Stimulated activated naive CD4-positive, alpha-beta T cell (primary cell): ENCODE data around the gene DOP1B.
"Not testable (repeated sequence)": the region's sequence is repeated elsewhere in the genome, so short reads cannot be mapped to it uniquely, and the experiment has no call there.

Source experiments
- DNase-seq, 6 experiments: peaks; one replicate each; lab custom pipeline; 2025; lab: John Stamatoyannopoulos, UW

DOP1B gene

DNA sequence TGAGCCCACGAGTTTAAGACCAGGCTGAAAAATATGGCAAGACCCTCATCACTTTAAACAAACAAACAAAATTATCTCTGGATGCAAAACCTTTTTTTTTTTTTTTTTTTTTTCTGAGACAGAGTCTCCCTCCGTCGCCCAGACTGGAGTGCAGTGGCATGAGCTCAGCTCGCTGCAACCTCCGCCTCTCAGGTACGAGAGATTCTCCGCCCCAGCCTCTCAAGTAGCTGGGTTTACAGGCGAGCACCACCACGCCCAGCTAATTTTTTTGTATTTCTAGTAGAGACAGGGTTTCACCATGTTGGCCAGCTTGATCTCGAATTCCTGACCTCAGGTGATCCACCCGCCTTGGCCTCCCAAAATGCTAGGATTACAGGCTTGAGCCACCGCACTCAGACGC, 16.8 kb upstream of the DOP1B start:
- not testable (repeated sequence) for DNase-seq

DNA sequence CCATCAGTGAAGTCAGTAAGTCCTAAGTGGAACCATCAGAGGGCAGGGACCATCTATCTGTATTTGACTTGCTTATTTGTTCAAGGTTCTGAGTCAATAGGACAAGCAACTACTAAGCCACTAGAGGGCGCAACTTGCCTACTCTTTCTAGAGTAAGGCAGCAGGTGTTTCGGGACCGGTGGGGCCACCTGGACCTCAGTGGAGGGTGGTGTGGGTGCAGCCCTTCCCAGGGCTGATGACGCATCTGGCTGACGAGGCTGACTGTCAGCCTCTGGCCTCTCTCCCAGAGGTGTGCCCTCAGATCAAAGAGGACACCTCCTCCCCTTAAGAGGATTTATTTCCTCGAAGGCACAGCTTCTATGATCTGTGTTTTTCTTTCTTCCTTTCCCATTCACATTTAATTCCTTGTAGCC, 15.1 kb upstream of the DOP1B start:
- DNase-seq, result peak; percentile 62 to 87 (median 87)

DNA sequence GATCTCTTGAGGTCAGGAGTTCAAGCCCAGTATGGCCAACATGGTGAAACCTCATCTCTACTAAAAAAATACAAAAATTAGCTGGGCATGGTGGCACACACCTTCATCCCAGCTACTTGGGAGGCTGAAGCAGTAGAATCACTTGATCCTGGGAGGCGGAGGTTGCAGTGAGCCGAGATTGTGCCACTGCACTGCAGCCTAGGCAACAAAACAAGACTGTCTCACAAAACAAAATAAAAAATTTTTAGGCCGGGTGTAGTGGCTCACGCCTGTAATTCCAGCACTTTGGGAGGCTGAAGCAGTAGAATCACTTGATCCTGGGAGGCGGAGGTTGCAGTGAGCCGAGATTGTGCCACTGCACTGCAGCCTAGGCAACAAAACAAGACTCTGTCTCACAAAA, 12.4 kb upstream of the DOP1B start:
- DNase-seq, result not testable (repeated sequence)

DNA sequence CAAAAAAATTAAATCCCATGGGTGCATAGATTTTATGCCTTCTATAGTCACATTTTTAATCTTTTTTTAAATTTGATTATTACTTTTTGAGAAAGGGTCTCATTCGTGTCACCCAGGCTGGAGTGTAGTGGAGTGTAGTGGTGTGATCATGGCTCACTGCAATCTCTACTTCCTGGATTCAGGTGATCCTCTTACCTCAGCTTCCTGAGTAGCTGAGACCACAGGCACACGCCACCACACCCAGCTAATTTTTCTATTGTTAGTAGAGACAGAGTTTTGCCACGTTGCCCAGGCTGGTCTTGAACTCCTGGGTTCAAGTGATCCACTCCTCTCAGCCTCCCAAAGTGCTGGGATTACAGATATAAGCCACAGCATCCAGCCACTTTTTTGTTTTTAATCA, 11.4 kb upstream of the DOP1B start:
- peak in 3 of 6 experiments; percentile 17 to 25 (median 24) for DNase-seq

DNA sequence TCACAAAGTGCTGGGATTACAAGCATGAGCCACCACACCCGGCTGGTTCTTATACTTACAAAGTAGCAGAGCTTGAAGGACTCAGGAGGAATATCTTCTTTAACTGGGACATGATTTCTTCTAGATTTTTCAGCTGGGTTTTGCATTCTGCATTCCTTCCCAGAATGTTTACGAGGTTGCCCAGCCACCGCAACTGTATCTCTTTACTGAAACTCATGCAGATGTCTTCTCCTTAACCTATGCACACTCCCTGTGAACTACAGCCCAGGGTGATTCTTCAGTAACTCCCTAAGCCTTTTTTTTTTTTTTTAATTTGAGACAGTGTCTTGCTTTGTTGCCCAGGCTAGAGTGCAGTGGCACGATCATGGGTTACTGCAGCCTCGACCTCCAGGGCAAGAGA, 8.7 kb upstream of the DOP1B start:
- no peak for DNase-seq

DNA sequence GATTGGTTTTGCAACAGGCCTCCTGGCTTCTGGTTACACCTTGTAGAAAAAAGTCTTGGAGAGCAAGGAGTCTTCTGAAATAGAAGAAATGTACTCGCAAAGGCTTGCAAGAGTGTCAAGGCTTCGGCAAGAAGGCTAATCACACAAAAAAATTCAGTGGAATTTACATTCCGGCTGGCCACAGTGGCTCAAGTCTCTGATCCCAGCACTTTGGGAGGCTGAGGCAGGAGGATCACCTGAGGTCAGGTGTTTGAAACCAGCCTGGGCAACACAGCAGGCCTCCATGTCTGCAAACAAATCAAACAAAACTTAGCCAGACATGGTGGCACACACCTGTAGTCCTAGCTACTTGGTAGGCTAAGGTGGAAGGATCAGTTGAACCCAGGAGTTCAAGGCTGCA, 7.7 kb upstream of the DOP1B start:
- DNase-seq, result no peak

DNA sequence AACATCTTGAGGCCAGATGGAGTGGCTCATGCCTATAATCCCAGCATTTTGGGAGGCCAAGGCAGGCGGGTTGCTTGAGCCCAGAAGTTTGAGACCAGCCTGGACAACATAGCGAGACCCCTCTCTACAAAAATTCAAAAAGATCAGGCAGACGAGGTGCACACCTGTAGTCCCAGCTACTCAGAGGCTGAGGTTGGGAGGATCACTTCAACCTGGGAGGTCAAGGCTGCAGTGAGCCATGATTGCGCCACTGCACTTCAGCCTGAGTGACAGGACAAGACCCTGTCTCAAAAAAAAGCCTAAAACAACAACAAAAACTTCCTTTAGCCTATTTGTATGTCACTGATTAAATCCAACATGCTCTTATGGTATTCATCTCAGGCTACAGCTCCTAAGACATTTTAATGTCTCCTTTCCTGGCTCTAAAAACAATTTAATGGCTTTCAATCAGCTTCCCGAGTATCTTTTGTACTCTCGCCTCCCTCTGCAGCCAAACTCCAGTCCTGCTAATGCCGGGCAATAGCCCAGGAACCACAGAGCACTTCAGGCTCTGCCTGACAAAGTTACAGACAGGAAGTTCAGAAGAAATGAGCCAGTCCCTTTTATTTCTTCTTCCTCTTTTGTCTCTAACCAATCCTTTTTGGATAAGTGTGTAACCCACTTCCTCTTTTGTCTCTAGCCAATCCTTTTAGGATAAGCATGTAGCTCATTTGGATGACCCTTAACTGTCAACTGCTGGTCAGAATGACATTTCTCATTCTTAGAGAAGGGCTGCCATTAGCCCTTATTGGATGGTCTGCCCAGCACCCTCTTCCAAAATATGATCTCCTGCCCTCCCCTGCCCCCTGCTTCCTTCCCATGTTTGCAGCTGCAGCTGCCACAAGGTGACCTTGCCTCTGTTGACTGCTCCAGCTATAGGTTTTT, 6.6 kb upstream of the DOP1B start:
- no peak for DNase-seq

DNA sequence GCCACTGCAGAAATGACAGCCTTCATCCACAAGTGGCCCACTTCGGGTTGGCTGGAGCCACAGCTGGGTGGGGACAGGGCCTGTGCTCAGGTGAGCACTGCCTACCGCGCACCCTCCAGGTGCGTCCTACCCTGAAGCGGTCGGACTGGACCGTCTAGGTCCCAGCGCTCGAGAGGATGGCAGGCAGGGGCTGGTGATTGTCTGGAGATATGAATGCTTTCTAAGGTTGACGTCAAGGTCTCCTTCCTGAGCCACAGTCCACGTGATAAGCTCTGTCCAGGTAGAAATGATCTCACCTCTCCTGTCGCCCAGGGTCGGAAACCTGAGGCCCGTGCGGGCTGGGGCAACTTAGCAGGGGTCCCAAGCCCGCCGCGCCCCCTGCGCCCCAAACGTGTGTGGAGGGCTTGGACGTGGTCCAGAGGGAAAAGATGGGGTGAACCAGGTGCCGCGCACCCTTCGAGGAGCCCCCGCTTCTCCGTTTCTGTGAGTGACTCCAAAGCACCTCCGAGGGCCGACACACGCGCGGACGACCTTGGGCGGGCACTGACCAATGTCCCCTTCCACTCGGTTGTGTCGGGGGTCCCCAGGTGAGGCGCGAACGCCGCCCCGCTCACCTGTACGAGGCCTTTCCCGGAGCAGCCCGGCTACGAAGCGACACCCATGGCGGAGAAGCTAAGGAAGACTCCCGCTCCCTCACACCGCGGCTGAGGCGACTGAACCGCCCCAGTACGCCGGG, 853 bp upstream of the DOP1B start:
- peak in 1 of 6 experiments; percentile 21 for DNase-seq

DNA sequence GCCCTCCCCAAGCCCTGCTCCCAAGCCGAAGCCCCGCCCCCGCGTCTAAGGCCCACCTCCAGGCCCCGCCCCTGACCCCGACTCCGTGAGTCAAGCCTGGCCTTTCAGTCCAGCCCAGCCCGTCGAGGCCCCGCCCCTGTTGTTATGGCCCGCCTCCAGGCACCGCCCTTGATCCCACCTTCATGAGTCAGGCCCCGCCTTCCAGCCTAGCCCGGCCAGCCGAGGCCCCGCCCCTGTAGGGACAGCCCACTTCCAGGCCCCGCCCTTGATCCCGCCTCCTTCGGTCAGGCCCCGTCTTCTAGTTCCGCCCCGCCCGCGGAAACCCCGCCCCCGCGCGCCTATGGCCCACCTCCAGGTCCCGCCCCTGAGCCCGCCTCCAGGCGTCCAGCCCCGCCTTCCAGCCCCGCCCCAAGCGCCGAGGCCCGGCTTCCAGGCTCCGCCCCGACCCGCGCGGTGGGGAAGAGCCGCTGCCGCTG, 247 bp upstream of the DOP1B start:
- peak; percentile 99 to 100 (median 100) for DNase-seq

DNA sequence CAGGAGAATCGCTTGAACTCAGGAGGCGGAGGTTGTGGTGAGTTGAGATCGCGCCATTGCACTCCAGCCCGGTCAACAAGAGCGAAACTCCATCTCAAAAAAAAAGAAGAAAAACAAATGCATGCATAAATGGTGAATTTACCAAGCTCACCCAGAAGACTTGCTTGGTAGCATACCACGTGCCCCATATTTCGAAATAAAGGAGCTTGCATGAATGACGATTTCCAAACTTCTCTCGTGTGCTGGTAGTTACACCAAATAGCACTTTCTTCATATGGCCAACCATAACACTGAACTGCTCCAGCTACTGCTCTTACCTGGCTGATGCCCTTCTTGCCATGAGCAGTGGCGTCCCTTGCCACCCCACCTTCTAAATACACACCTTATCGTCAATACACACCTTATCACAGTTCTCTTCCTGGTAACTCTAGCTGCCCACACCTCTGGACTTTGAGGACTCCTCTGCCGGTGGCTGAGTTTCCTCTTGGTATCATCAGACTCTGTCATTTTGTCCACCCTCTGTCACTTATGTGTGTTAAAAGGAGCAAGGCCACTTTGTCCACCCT, 2.8 kb downstream of the DOP1B start:
- DNase-seq, result no peak

DNA sequence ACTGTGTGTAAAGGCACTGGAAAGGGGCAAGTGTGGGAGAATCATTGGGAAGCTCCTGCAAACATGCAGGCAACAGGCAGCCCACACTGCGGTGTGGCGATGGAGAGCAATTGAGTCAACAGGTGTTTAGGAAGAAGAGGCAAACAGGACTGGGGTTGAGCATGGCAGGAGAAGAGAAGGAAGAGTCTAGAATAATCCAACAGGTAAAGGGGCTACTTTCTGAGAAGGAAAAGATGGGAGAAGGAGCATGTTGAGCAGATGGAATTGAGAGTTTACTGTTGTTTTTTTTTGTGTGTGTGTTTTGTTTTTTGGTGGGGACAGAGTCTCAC, 4.2 kb downstream of the DOP1B start:
- no peak for DNase-seq

DNA sequence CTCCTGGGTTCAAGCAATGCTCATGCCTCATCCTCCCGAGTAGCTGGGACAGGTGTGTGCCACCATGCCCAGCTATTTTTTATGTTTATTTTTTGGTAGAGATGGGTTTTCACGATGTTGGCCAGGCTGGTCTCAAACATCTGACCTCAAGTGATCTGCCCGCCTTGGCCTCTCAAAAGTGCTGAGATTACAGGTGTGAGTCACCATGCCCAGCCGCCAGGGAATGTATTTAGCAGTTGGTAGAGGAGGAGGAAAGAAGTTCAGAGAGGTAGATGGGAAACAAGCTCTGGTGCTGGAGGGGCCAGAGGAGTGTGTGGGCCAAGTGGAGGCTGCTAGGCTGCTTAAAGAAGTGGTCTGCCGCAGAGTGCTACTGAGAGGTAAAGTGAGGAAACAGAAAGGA, 6.0 kb downstream of the DOP1B start:
- no peak for DNase-seq

DNA sequence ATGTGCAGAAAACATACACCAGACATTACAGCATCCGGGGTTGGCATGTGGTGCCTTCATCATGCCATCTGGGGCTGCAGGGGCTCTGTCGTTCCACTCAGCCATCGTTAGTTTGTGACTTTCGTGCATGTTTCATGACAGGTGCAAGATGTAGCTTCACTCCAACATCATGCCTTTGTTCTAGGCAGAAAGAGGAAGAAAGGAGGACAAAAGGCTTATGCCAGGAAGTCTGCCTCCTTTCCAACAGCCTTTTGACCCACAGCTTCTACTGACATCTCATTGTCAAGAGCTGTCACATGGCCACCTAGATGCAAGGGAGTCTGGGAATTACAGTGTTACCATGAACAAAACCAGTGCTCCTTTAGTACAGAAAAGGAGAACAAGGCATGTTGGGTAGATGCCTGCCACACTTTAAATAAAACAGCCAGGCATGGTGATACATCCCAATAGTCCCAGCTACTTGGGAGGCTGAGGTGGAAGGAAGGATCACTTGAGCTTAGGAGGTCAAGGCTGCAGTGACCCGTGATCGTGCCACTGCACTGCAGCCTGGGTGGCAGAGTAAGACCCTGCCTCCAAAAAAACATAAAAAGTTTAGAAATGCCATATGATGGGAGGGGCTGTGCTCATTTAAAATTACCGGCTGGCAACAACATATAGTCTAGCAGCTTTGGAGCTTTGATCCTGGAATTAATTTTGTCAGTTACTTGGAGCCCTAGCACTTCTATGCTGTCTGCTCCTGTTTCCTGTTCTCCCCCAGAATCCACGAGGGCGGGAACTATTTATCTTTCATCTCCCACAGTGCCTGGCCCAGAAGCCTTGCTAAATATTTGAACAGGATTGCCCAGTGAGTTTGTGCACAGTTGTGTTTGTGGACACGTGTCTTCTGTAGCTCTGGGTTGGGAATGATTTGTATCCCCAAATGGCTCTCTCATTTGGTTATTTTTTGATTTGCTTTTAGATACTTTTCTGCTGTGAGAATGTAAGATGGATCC, 7.4 kb downstream of the DOP1B start:
- no peak for DNase-seq

DNA sequence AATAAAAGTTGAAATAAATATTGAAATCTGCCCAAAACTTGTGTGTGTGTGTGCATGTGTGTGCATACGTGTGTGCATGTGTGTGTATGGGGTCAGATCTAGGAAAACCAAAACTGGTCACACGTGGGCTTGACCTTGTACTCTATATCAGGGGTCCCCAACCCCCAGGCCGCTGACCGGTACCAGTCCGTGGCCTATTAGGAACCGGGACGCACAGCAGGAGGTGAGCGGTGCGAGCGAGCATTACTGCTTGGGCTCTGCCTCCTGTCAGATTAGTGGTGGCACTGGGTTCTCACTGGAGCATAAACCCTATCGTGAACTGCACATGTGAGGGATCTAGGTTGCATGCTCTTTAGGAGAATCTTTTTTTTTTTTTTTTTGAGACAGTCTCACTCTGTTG, 8.7 kb downstream of the DOP1B start:
- no peak for DNase-seq

DNA sequence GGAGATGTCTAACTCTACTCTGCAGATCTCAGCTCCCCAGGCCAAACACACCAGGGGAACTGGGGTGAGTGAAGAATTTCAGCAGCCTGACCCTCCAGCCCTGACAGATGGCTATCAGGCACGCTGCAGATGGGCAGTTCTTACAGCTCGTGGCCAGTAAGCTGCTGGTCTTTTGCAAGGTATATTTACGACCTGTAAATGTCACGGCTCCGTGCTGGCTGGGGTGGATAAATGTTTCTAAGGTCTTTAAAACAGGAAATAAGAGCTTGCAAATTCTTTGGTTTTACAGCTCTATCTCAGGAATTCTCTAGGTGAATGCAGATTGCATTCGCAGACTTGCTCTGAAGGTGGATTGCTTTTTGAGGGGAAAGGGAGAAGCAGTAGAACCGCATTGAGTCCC, 10.1 kb downstream of the DOP1B start:
- no peak for DNase-seq

DNA sequence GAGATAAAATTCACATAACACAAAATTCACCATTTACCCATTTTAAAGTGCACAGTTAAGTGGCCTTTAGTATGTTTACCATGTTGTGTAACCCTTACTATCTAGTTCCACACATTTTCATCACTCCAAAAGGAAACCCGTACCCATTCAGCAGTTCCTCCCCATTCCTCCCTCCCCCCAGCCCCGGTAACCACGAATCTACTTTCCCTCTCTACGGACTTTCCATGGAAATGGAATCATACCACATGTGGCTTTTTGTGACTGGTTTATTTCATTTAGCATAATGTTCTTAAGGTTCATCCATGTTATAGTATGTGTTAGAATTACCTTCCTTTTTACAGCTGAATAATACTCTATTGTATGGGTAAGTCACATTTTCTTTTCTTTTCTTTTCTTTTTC, 10.9 kb downstream of the DOP1B start:
- no peak for DNase-seq

DNA sequence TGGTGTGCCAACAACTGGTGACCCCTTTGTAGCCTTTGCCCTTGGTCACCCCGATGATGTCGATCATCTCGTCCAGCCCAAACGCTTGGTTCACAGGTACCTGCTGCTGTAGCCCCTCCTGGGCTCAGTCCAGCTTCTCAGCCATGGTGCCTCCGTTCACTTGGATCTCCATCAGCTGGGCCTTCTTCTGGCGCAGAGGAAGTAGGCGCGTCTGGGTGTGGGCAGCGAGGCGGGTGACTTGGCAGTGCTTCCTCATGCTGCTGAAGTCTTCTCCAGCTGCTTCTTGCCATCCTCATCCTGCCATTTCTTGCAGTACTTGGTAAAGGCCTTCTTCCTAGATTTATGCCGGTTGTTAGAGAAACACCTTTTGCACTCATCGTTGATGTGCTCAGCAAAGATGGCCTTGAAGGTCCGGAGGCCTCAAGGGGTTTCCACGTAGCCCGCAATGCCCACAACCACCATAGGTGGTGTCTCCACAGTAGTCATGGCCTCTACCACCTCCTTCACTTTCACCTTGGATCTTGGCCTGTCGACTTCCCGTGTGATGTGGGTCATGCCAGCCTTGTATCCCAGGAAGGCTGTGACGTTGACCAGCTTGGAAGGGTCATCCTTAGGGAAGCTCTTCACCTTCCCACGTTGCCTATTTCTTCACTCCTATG, 13.0 kb downstream of the DOP1B start:
- no peak for DNase-seq

DNA sequence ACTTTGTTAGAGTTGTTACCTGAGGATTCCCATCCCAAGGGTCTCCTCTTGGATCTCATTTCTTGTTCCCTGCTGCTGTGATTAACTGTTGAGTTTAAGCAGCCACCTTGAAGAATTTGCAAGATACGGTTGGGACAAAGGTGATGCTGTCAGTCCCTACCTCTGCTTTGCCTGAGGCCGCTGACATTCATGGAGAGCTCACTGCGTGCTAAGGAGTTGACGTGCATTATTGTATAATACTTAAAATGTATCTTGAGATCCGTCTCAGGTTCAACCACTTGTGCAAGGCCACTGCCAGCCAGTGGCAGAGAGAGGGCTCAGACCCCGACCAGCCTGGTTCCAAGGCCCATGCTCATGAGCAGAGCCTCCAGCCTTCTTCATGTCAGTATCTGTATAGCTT, 14.2 kb downstream of the DOP1B start:
- DNase-seq, result no peak

DNA sequence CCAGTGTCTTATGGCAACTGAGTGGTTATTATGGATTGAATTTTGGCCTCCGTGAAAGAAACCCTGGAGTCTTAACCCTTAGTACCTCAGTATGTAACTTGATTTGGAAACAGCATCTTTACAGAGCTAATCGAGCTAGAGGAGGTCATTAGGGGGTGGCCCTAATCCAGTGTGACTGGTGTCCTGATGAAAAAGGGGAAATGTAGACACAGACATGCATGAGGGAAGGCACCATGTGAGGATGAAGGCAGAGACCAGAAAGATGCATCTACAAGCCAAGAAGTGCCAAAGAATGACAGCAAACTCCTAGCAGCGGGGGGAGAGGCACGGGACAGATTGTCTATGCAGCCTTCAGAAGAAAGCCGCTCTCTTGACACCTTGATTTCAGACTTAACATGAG, 14.7 kb downstream of the DOP1B start:
- no peak for DNase-seq

DNA sequence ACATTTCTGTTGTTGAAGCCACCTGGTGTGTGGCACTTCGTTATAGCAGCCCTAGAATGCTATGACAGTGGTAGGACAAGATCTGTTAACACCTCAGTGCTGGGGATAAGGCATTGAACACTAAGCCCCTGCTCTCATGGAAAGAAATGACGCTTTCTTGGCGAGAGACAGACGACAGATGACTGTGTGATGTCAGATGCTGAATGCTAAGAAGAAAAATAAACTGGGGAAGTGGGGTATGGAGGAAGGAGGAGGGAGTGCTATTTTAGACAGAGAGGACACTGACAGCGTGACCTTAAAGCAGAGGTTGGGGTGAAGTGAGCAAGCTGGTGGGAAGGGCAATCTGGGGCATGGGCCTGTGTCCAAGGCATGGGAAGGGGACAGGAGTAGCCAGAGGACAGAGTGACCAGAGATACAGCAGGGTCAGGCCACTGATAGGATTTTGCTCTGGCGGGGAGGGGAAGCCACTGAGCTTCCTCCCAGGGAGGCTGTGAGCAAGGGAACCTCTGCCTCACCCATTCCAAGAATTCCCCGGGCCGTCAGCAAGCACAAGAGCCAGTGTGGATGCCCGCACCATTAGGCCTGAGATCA, 15.2 kb downstream of the DOP1B start:
- no peak for DNase-seq

DNA sequence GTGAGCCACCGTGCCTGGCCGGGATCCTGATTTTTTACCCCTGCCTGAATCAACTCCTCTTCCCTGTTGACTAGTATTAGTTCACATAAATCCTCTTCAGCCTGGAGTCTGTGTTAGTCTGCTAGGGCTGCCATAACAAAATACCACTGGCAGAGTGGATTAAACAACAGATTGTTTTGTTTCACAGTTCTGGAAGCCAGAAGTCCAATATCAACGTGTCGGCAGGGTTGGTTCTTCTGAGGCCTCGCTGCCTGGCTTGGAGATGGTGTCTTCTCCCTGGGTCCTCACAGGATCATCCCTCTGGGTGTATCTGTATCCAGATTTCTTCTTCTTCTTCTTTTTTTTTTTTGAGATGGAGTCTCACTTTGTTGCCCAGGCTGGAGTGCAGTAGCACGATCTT, 18.2 kb downstream of the DOP1B start:
- DNase-seq, result no peak
